ACC112 (cell line): ENCODE data around the gene MT1A.

ENCODE experiments used
- H2AFZ ChIP-seq: fragments of 200-600 bp; sonication (generic); one replicate; pipeline ENCODE4 v1.6.0; 2017; ENCODE audit warnings: antibody characterized with exemption, low read length; ENCODE audit not compliant: unreplicated experiment
- H3K27ac ChIP-seq: fragments of 200-600 bp; sonication (generic); 2 replicates; pipeline ENCODE4 v1.5.1; 2014; ENCODE audit warnings: low read depth, mild to moderate bottlenecking, antibody characterized with exemption, low read length, moderate library complexity
- H3K27me3 ChIP-seq: fragments of 200-600 bp; sonication (generic); 2 replicates; pipeline ENCODE4 v1.6.1; 2014; ENCODE audit warnings: mild to moderate bottlenecking, antibody characterized with exemption, low read length, moderate library complexity, mixed read lengths; ENCODE audit not compliant: insufficient read depth
- H3K36me3 ChIP-seq: fragments of 200-600 bp; sonication (generic); 2 replicates; pipeline ENCODE4 v1.6.1; 2016; ENCODE audit warnings: mild to moderate bottlenecking, antibody characterized with exemption, low read length, moderate library complexity, mixed read lengths; ENCODE audit not compliant: insufficient read depth
- H3K4me1 ChIP-seq: fragments of 200-600 bp; sonication (generic); one replicate; pipeline ENCODE4 v1.6.1; 2016; ENCODE audit warnings: low read length, mixed read lengths; ENCODE audit not compliant: insufficient read depth, unreplicated experiment, control insufficient read depth
- H3K4me3 ChIP-seq: fragments of 200-600 bp; sonication (generic); 2 replicates; pipeline ENCODE4 v1.5.1; 2014; ENCODE audit warnings: mild to moderate bottlenecking, low read depth, low read length
- H3K79me2 ChIP-seq: fragments of 200-600 bp; sonication (generic); one replicate; pipeline ENCODE4 v1.6.0; 2016; ENCODE audit warnings: low read length; ENCODE audit not compliant: control insufficient read depth, unreplicated experiment, insufficient read depth

MT1A gene

GRCh38 chr16:56637814-56638750, at the start of gene MT1A:
Gene MT1A, plus strand, starts transcription at chr16:56638666. Its CDS starts 73 bp downstream, at chr16:56638739.
- H3K4me1 ChIP-seq = peaks cover 13% of the 10 kb centered on the region
- H3K36me3 ChIP-seq = no peaks in the 10 kb centered on the region
- peak within 1 kb of the TSS; percentile 74 for H2AFZ ChIP-seq
- H3K27me3 ChIP-seq = peaks cover 9% of the 10 kb centered on the region; the same call in 1 of the 2 replicates
- no peaks in the 10 kb centered on the region for H3K79me2 ChIP-seq
- no peak within 1 kb of the TSS for H3K27ac ChIP-seq
- peak within 1 kb of the TSS; percentile 78 for H3K4me3 ChIP-seq

- no peaks in the 10 kb centered on the region for H3K36me3 ChIP-seq
- peaks cover 29% of the 10 kb centered on the region for H3K27me3 ChIP-seq
- no peak overlapping the region for H3K27ac ChIP-seq
- peak overlapping the region; percentile 4 for H2AFZ ChIP-seq
- no peaks in the 10 kb centered on the region for H3K4me1 ChIP-seq
- no peaks in the 10 kb centered on the region for H3K79me2 ChIP-seq
- H3K4me3 ChIP-seq = peak overlapping the region; percentile 80
Observed at GRCh38 chr16:56588781-56589140, 49.7 kb upstream of the MT1A start.

- Histone ChIP-seq H3K79me2 (no peaks in the 10 kb centered on the region), H2AFZ (peak within 1 kb of the TSS; percentile 4), H3K36me3 (no peaks in the 10 kb centered on the region), H3K4me1 (no peaks in the 10 kb centered on the region), H3K27ac (no peak within 1 kb of the TSS), H3K4me3 (peak within 1 kb of the TSS; percentile 80), H3K27me3 (peaks cover 29% of the 10 kb centered on the region)
Observed at GRCh38 chr16:56589141-56590039, 49.1 kb upstream of the MT1A start, which contains the start of gene MT3. Gene MT3, plus strand, starts transcription at chr16:56589528. Its CDS starts 63 bp downstream, at chr16:56589591.

- Histone ChIP-seq H3K4me1 (no peaks in the 10 kb centered on the region), H3K27me3 (peaks cover 24% of the 10 kb centered on the region), H3K36me3 (no peaks in the 10 kb centered on the region), H3K27ac (no peak overlapping the region), H2AFZ (no peak overlapping the region), H3K79me2 (no peaks in the 10 kb centered on the region), H3K4me3 (no peak overlapping the region)
Observed at GRCh38 chr16:56591377-56592060, 46.9 kb upstream of the MT1A start.

- Histone ChIP-seq H3K4me1 (no peaks in the 10 kb centered on the region), H3K79me2 (no peaks in the 10 kb centered on the region), H3K4me3 (no peak overlapping the region), H3K27me3 (peaks cover 17% of the 10 kb centered on the region), H3K36me3 (no peaks in the 10 kb centered on the region), H3K27ac (no peak overlapping the region), H2AFZ (no peak overlapping the region)
Observed at GRCh38 chr16:56593573-56594291, 44.7 kb upstream of the MT1A start.

GRCh38 chr16:56594292-56594619, 44.2 kb upstream of the MT1A start:
- Histone ChIP-seq H3K4me1 (no peaks in the 10 kb centered on the region), H3K4me3 (no peak overlapping the region), H3K36me3 (no peaks in the 10 kb centered on the region), H3K27ac (no peak overlapping the region), H3K27me3 (peaks cover 12% of the 10 kb centered on the region; the same call in 1 of the 2 replicates), H3K79me2 (no peaks in the 10 kb centered on the region), H2AFZ (no peak overlapping the region)

- peak overlapping the region; percentile 28 for H2AFZ ChIP-seq
Observed at GRCh38 chr16:56600398-56600999, 38.0 kb upstream of the MT1A start.

GRCh38 chr16:56601325-56601724, 37.1 kb upstream of the MT1A start:
- no peak overlapping the region for H3K4me3 ChIP-seq
- no peaks in the 10 kb centered on the region for H3K36me3 ChIP-seq
- no peaks in the 10 kb centered on the region for H3K27me3 ChIP-seq
- H3K79me2 ChIP-seq = no peaks in the 10 kb centered on the region
- no peak overlapping the region for H2AFZ ChIP-seq
- peaks cover 14% of the 10 kb centered on the region for H3K4me1 ChIP-seq
- H3K27ac ChIP-seq = no peak overlapping the region

More at GRCh38 chr16:56600398-56600999, 38.0 kb upstream of the MT1A start:
- H3K36me3 ChIP-seq = no peaks in the 10 kb centered on the region
- no peak overlapping the region for H3K27ac ChIP-seq
- peak overlapping the region; percentile 45; the same call in 1 of the 2 replicates for H3K4me3 ChIP-seq
- no peaks in the 10 kb centered on the region for H3K27me3 ChIP-seq
- H3K4me1 ChIP-seq = peaks cover 6% of the 10 kb centered on the region
- H3K79me2 ChIP-seq = no peaks in the 10 kb centered on the region

GRCh38 chr16:56603589-56603988, 34.9 kb upstream of the MT1A start:
- 0 out of 2 replicates have a peak, but pooled peaks cover 1% of the 10 kb centered on the region for H3K36me3 ChIP-seq
- H3K27me3 ChIP-seq = no peaks in the 10 kb centered on the region
- H2AFZ ChIP-seq = no peak overlapping the region
- H3K4me3 ChIP-seq = no peak overlapping the region
- peaks cover 24% of the 10 kb centered on the region for H3K4me1 ChIP-seq
- no peak overlapping the region for H3K27ac ChIP-seq
- peaks cover under 1% of the 10 kb centered on the region for H3K79me2 ChIP-seq
